Stimulated activated CD4-positive, alpha-beta T cell treated with anti-CD3 and anti-CD28 coated beads, TNF-alpha, amount 100 ng/mL, for 4 hours (primary cell): ENCODE measurements around the gene PMIS2.

Experiments used
- DNase-seq, 3 experiments: peaks; one replicate each; pipeline ENCODE4 v3.0.0-alpha.2; 2020; ENCODE audit warnings: low read depth in 3 of 3

Gene PMIS2

DNA sequence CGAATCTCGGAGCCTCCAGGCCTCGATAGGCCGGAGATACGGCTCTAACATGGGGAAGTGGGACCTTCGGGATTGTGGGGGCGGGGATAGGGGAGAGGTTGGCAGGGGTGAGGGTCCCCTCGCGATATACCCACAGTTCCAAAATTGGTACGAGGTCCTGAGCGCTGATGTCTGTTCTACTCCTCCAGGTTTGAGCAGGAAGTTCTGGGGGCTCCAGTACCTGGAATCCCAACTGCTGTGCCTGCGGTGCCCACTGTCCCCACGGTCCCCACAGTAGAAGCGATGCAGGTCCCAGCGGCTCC lies 43.3 kb downstream of the PMIS2 start:
- DNase-seq, result no peak

DNA sequence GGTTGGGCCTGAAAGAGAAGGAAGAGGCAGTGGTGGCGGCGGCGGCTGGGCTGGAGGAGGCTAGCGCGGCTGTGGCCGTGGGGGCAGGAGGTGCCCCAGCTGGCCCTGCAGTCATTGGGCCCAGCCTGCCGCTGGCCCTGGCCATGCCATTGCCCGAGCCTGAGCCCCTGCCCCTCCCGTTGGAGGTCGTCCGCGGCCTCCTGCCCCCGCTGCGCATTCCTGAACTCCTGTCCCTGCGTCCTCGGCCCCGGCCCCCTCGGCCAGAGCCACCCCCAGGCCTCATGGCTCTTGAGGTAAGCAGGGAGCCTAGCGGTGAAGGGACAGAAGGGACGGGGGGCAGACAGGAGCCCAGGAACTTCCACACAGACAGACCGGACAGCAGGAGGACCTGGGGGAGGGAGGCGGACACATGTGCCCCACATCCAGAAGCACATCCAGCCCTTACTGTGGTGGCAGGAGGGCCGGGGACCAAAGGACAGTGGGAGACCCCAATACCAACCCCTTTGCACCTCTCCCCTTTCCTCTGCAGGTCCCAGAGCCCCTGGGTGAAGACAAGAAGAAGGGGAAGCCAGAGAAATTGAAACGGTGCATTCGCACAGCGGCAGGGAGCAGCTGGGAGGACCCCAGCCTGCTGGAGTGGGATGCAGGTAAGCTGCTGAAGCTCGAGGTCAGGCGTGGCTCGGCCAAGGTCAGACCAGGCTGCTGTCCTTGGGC lies 47.9 kb downstream of the PMIS2 start:
- DNase-seq, result no peak

DNA sequence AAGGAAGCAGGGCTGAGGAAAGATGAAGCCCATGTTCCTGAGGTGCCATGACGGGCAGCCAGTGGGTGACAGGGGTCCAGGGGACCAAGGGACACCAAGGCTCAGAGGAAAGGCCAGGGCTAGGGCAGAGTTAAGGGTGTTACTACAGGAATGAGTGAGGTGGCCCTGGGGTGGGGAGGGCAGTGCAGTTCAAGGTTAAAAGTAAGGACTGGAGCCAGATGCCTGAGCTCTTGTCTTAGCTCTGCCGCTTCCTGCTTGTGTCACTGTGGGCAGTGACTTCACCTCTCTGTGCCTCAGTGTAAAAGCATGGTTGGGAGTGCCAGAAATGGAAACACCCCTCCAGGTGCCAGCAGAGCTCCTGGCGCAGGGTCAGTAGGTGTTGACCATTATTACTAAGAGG lies 50.7 kb downstream of the PMIS2 start:
- DNase-seq, result no peak
